ENCODE data around the gene DNAH10. TPM values are rescaled to one million over a fixed set of nuclear protein-coding genes. Genes with fewer than 3 reads are reported as not detected.

DNAH10 gene
- total and polyA plus RNA-seq, 2 of the 13 experiments (the other 11 are each of a cell fraction or from before 2014, with no cell fraction given): 0.01 to 0.02 TPM

- TF ChIP-seq ZBTB46 (CRISPR knock-in tag; IDR thresholded peaks at IDR 0.05; ENCODE audit: borderline replicate concordance) (no peak), ARID3A (IDR thresholded peaks at IDR 0.05; ENCODE audit: low read depth, low read length) (no peak), ZNF446 (CRISPR knock-in tag; IDR thresholded peaks at IDR 0.05) (0 out of 2 replicates have a peak, but pooled peaks have one; percentile 22), KAT7 (CRISPR knock-in tag; IDR thresholded peaks at IDR 0.05; ENCODE audit: borderline replicate concordance) (0 out of 2 replicates have a peak, but pooled peaks have one; percentile 56), ARID4A (CRISPR knock-in tag; IDR thresholded peaks at IDR 0.05; ENCODE audit: borderline replicate concordance) (peak; percentile 17; the same call in 1 of the 2 replicates), RFXANK (CRISPR knock-in tag; IDR thresholded peaks at IDR 0.05) (no peak), GATA4 (IDR thresholded peaks at IDR 0.05; ENCODE audit: borderline replicate concordance, low read depth) (peak; percentile 27; the same call in 1 of the 2 replicates), GATAD1 (CRISPR knock-in tag; IDR thresholded peaks at IDR 0.05) (0 out of 2 replicates have a peak, but pooled peaks have one; percentile 32), TAF1 (CRISPR knock-in tag; IDR thresholded peaks at IDR 0.05) (peak; percentile 72), ZNF441 (CRISPR knock-in tag; IDR thresholded peaks at IDR 0.05; ENCODE audit: borderline replicate concordance) (0 out of 2 replicates have a peak, but pooled peaks have one; percentile 1)
These were observed 210.6 kb downstream of the DNAH10 start, which contains the start of the genes CCDC92 and ZNF664 (continued) for GRCh38 chr12:123972457-123973401.
